ENCODE results near the gene GABBR2. TPM values are rescaled to one million over a fixed set of nuclear protein-coding genes. Genes with fewer than 3 reads are reported as not detected.

Gene GABBR2
- total RNA-seq, 2 experiments from 2014 or later, result not detected

GRCh38 chr9:98430535-98431292 lies 278.0 kb downstream of the GABBR2 start:
- Mint-ChIP-seq H3K27me3 (no peaks in the 10 kb centered on the region), H3K4me3 (no peak overlapping the region), H3K4me1 (ENCODE audit: low read depth) (no peaks in the 10 kb centered on the region), H3K9me3 (no peaks in the 10 kb centered on the region), H3K27ac (no peak overlapping the region), H3K36me3 (ENCODE audit: low read depth) (no peaks in the 10 kb centered on the region)
- POLR2A ChIA-PET, result no interaction called here
- Histone ChIP-seq H3K27me3 (ENCODE audit: control insufficient read depth in 1 of 2, insufficient read depth in 2 of 2, low read length in 2 of 2) (no peaks in the 10 kb centered on the region), H3K4me1 (ENCODE audit: insufficient read depth, low read length) (no peaks in the 10 kb centered on the region), H3K27ac (ENCODE audit: low read depth in 1 of 2, low read length in 2 of 2) (no peak overlapping the region), H3K9me3 (ENCODE audit: control insufficient read depth in 1 of 2, insufficient read depth in 1 of 2, low read length in 2 of 2) (no peaks in the 10 kb centered on the region), H3K36me3 (ENCODE audit: insufficient read depth, low read length) (no peaks in the 10 kb centered on the region), H3K4me3 (ENCODE audit: low read length) (no peak overlapping the region)
- ATAC-seq (ENCODE audit: poor library complexity), result no peak
- no peak for DNase-seq
- CTCF ChIA-PET, result no interaction called here
- intact Hi-C loops (cut with DNase I, micrococcal nuclease), result no loop called here
- no peak for TF ChIP-seq CTCF (IDR thresholded peaks at IDR 0.05)

DNA sequence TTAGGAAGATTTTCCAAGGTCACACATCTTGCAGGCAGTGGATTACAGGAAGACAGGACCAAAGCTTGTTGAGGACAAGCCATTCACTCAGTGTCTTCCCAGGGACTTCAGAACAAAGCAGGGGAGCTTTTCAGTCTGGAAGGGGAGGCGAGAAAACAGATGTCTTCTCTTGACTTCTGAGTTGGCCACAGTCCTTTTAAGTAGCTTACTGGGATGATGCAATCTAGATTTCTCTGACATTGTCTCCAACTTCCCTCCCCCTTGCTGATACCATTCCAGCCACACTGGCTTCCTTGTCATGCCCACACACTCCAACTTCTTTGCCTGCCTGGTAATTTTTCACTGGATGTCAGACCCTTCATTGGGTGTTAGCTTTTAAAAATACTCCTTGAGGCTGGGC lies 279.1 kb downstream of the GABBR2 start:
- ChIA-PET CTCF (no interaction called here), POLR2A (no interaction called here)
- H3K36me3 Mint-ChIP-seq (ENCODE audit: low read depth), result no peaks in the 10 kb centered on the region
- H3K27me3 ChIP-seq (ENCODE audit: control insufficient read depth in 1 of 2, insufficient read depth in 2 of 2, low read length in 2 of 2), result no peaks in the 10 kb centered on the region
- no peaks in the 10 kb centered on the region for H3K9me3 Mint-ChIP-seq
- TF ChIP-seq CTCF (IDR thresholded peaks at IDR 0.05), result no peak
- no peak for DNase-seq
- intact Hi-C loops (cut with DNase I, micrococcal nuclease), result no loop called here
- no peaks in the 10 kb centered on the region for H3K36me3 ChIP-seq (ENCODE audit: insufficient read depth, low read length)
- ATAC-seq (ENCODE audit: poor library complexity), result no peak
- no peaks in the 10 kb centered on the region for H3K4me1 ChIP-seq (ENCODE audit: insufficient read depth, low read length)
- no peak overlapping the region for H3K4me3 Mint-ChIP-seq
- H3K27ac ChIP-seq (ENCODE audit: low read depth in 1 of 2, low read length in 2 of 2), result no peak overlapping the region
- no peak overlapping the region for H3K4me3 ChIP-seq (ENCODE audit: low read length)
- H3K9me3 ChIP-seq (ENCODE audit: control insufficient read depth in 1 of 2, insufficient read depth in 1 of 2, low read length in 2 of 2), result no peaks in the 10 kb centered on the region
- H3K27ac Mint-ChIP-seq, result no peak overlapping the region
- H3K4me1 Mint-ChIP-seq (ENCODE audit: low read depth), result no peaks in the 10 kb centered on the region
- no peaks in the 10 kb centered on the region for H3K27me3 Mint-ChIP-seq

DNA sequence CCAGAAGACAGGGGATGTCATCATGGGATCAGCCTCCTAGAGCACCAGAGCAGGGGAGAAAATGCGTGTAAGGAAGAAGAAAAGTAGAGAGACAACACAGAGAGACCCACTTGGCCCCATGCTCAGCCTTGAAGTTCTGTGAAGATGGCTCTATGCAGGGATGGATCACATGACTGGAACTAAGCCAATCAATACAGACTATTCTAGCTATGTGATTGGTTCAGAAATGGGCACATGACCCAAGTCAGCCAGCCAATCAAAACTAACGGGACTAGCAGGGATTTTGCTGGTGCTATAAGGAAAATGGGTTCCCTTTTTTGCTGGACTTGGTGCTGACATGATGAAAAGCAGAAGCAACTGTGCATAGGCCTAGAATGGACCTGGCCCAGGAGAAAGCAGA lies 280.3 kb downstream of the GABBR2 start:
- Histone ChIP-seq H3K4me3 (ENCODE audit: low read length) (no peak overlapping the region), H3K27ac (ENCODE audit: low read depth in 1 of 2, low read length in 2 of 2) (no peak overlapping the region), H3K27me3 (ENCODE audit: control insufficient read depth in 1 of 2, insufficient read depth in 2 of 2, low read length in 2 of 2) (no peaks in the 10 kb centered on the region), H3K9me3 (ENCODE audit: control insufficient read depth in 1 of 2, insufficient read depth in 1 of 2, low read length in 2 of 2) (no peaks in the 10 kb centered on the region), H3K36me3 (ENCODE audit: insufficient read depth, low read length) (no peaks in the 10 kb centered on the region), H3K4me1 (ENCODE audit: insufficient read depth, low read length) (no peaks in the 10 kb centered on the region)
- Mint-ChIP-seq H3K36me3 (ENCODE audit: low read depth) (no peaks in the 10 kb centered on the region), H3K27me3 (no peaks in the 10 kb centered on the region), H3K9me3 (no peaks in the 10 kb centered on the region), H3K4me1 (ENCODE audit: low read depth) (no peaks in the 10 kb centered on the region), H3K4me3 (no peak overlapping the region), H3K27ac (no peak overlapping the region)
- DNase-seq, result no peak
- intact Hi-C loops (cut with DNase I, micrococcal nuclease), result no loop called here
- TF ChIP-seq CTCF (IDR thresholded peaks at IDR 0.05), result no peak
- POLR2A ChIA-PET, result no interaction called here
- no peak for ATAC-seq (ENCODE audit: poor library complexity)
- CTCF ChIA-PET, result no interaction called here

All from CD4-positive, alpha-beta T cell (primary cell).